Stimulated activated CD8-positive, alpha-beta memory T cell treated with anti-CD3 and anti-CD28 coated beads, Interleukin-15, amount 100 ng/mL, for 48 hours (primary cell): ENCODE data around the gene RDH5.

Experiments used
- DNase-seq, 2 donors: peaks; one replicate each; pipeline ENCODE4 v3.0.0-alpha.2; 2020; ENCODE audit warnings: low read depth in 2 of 2

RDH5 gene

GRCh38 chr12:55712700-55713415 is 7.3 kb upstream of the RDH5 start:
- no peak for DNase-seq

GRCh38 chr12:55713721-55714120 is 6.5 kb upstream of the RDH5 start:
- no peak for DNase-seq

GRCh38 chr12:55715169-55715764 is 4.9 kb upstream of the RDH5 start:
- no peak for DNase-seq

DNA sequence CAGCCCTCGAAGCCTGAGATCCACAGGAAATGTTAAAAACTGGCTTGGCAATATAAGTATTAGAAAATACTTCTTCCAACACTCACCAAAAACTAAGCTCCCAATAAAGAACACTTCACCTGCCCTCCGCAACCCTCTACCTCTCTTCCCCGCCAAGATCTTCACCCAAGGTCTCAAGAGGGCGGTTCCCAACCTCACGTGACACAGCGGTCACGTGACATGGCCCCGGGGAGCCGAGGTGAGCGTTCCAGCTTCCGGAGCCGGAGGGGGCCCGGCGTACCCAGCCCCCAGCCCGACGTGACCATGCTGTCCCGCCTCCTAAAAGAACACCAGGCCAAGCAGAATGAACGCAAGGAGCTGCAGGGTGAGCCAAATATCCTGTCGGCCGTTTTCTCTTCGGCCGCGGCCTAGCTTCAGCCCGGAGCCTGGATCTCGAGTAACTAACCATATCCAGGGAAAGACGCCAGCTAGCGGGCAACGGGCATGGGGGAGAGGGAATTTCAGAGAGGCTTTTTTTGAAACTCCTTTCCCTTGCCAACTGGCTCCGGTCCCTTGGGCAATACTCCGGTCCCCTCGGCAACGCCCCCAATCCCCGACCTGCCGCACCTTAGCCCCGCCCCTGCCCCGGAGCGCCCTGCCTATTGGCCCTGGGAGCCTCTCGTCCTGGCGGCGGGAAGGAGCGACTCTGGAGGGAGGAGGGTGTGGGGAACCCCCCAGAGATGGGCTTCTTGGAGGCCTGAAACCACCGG is 4.2 kb upstream of the RDH5 start, which contains the start of gene BLOC1S1:
Gene BLOC1S1 (plus strand): TSS at position 214 of the 749 bp plus-strand sequence. CDS start 6 bp downstream, at position 220.
- peak; percentile 90 for DNase-seq

DNA sequence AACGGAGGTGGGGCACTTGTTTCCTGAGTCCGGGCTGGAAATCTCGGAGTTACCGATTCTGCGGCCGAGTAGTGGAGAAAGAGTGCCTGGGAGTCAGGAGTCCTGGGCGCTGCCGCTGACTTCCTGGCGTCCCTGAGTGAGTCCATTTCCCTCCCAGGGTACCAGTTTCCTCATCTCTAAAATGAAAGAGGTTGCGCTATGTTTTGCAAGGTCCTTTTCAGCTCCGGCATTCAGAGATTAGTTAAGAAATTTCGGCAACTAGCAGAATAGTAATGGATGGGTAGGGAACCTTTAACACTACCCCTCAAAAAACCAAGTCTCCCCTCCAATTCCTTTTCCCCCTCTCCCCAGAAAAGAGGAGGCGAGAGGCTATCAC is 3.6 kb upstream of the RDH5 start:
- DNase-seq, result no peak

GRCh38 chr12:55717011-55718007 is 2.9 kb upstream of the RDH5 start:
- DNase-seq, result peak in 1 of 2 donors; percentile 26

GRCh38 chr12:55718015-55718414 is 2.2 kb upstream of the RDH5 start:
- no peak for DNase-seq

GRCh38 chr12:55718624-55719275 is 1.4 kb upstream of the RDH5 start:
- DNase-seq, result no peak

DNA sequence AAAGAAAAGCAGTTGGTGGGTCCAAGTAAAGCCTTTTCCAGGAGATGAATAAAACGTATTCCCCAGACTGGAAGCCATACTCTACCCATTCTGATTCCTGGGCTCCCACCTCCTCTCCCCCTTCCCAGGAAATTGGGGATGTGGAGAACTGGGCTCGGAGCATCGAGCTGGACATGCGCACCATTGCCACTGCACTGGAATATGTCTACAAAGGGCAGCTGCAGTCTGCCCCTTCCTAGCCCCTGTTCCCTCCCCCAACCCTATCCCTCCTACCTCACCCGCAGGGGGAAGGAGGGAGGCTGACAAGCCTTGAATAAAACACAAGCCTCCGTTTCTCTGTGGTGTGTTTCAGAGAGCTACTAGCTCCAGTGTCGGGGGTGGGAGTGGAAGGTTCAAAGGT is 822 bp upstream of the RDH5 start:
- DNase-seq, result no peak

- DNase-seq, result no peak
Measured at GRCh38 chr12:55720894-55721444, 776 bp downstream of the RDH5 start.

DNA sequence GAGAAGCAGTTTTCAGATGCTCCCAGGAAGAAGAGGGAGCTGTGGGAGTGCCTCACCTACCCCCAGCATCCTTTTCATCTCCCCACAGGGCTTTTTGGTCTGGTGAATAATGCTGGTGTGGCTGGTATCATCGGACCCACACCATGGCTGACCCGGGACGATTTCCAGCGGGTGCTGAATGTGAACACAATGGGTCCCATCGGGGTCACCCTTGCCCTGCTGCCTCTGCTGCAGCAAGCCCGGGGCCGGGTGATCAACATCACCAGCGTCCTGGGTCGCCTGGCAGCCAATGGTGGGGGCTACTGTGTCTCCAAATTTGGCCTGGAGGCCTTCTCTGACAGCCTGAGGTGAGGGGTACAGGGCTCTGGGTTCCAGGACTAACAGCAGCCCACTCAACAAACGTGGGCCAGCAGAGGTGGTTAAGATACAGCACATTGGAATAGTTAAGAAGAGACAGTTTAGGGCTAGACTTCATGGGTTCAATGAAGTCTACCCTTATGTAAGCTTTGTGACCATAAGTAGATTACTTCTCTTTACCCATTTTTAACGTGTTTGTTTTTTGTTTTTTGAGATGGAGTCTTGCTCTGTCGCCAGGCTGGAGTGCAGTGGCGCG is 1.5 kb downstream of the RDH5 start:
- DNase-seq, result no peak

DNA sequence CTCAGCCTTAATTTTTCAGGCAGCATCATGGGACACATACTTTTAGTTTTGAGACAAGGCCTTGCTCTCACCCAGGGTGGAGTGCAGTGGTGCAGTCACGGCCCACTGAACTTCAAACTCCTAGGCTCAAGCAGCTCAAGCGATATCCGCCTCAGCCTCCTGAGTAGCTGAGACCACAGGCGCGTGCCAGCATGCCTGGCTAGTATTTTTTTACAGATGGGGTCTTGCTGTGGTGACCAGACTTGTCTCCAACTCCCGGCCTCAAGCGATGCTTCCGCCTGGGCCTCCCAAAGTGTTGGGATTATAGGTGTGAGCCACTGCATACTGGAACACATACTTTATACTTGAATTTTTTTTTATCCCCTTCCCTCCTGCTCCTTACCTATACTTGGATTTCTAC is 2.8 kb downstream of the RDH5 start:
- DNase-seq, result no peak

GRCh38 chr12:55723516-55724225 is 3.5 kb downstream of the RDH5 start:
- DNase-seq, result no peak

DNA sequence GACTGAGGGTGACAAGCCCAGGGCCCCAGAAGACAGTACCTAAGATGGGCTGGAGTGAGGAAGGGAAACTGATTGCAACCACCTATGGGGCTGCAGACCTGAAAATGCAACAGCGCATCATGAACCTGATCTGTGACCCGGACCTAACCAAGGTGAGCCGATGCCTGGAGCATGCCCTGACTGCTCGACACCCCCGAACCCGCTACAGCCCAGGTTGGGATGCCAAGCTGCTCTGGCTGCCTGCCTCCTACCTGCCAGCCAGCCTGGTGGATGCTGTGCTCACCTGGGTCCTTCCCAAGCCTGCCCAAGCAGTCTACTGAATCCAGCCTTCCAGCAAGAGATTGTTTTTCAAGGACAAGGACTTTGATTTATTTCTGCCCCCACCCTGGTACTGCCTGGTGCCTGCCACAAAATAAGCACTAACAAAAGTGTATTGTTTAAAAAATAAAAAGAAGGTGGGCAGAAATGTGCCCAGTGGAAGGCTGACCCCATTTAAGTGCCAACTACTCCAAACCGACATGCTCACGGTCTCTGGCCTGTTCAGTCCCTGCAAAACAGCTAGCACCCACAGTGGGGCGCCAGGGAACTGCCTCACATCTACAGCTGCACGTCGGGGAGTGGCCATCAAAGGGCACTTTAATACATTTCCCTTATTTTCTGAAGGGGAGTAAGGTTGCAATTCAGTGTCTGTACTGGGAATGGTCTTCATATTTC is 4.2 kb downstream of the RDH5 start:
- DNase-seq, result peak in 1 of 2 donors; percentile 52

DNA sequence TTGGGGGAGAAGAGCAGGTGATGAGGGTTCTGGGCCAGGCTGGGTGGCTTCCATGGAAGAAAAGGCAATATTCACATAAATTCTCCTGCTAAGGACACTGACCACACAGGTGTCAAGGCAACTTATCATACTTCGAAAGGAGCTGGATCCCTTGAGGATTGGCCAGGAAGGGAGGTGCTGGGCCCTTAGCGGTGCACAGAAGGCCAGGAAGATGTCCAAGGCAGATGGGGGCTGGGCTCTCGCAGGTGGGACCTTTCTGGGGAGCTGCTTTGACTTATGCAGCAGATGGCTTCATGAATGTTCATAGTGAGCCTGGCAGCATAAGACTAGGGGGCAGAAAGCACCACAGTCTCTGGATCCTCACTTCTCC is 4.7 kb downstream of the RDH5 start:
- no peak for DNase-seq

- DNase-seq, result no peak
Measured at GRCh38 chr12:55725556-55725955, 5.4 kb downstream of the RDH5 start.

GRCh38 chr12:55726971-55727370 is 6.8 kb downstream of the RDH5 start:
- DNase-seq, result no peak

GRCh38 chr12:55727643-55728185 is 7.5 kb downstream of the RDH5 start:
- DNase-seq, result no peak
